HG02623 (cell line): Measurements from ENCODE around the gene UNC5B.
A peak's percentile ranks its signal among the peaks of the same experiment; 100 is the strongest.

Experiments
- ATAC-seq: cut with Tn5 transposase; IDR thresholded peaks from one replicate; pipeline ENCODE4 v1.9.1; 2021; ENCODE audit warnings: moderate library complexity; ENCODE audit not compliant: unreplicated experiment

The UNC5B gene

DNA sequence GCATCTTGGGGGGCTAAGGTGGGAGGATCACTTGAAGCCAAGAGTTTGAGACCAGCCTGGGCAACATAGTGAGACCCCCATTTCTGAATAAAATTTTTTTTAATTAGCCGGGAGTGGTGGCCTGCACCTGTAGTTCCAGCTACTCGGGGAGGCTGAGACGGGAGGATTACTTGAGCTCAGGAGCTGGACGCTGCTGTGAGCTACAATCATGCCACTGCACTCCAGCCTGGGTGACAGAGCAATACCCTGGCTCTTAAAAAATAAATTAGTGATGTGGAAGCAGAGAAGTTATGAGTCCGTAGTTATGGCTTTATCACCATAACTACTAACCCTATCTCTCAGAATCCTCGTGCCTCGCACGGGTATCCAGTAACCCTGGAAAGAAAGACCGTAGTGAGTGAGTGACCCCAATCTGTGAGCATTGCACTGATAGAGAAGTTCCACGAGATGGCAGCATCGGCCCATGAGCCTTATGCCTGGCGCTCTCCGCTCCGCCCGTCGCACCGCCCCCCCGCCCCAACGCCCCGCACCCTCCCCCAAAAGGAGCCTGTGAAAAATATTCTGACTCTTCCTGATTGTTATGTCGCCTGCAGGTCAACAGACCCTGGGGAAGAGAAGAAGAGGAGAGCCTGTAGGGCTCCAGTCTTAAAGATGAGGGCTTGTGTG, 101.8 kb downstream of the UNC5B start:
- no peak for ATAC-seq

DNA sequence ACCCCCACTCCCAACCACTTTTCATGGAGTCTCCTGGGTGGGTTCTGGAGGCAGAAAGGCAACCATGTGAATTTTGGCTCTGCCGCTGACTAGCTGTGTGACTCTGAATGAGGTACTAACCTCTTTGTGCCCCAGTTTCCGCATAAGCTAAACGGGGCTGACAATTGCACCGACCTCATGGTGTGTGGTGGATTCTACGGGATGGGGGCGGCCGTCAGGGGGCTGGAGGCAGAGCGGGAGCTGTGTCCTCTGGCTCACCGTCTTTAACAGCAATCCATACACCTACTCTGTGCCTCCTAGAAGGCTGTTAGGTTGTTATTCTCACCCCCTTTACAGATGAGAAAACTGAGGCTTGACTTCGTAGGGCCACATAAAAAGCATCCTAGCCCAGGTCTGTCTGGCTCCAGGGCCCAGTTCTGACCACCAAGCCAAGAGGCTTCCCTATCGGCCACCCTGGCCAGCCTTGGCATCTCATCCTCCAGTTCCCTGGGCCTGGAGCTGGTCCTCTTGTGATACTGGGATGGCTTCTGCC, 102.4 kb downstream of the UNC5B start:
- ATAC-seq: no peak

- ATAC-seq: no peak
Measured at GRCh38 chr10:71316056-71316785, 103.9 kb downstream of the UNC5B start.

- no peak for ATAC-seq
Measured at GRCh38 chr10:71316786-71317160, 104.4 kb downstream of the UNC5B start.

GRCh38 chr10:71317739-71318138, 105.4 kb downstream of the UNC5B start:
- ATAC-seq: no peak

GRCh38 chr10:71319042-71319799, 106.9 kb downstream of the UNC5B start, which contains the start of gene SLC29A3:
TSS of gene SLC29A3 (plus strand) at chr10:71319259. CDS start at chr10:71319310, 51 bp downstream.
- ATAC-seq: peak; percentile 67

DNA sequence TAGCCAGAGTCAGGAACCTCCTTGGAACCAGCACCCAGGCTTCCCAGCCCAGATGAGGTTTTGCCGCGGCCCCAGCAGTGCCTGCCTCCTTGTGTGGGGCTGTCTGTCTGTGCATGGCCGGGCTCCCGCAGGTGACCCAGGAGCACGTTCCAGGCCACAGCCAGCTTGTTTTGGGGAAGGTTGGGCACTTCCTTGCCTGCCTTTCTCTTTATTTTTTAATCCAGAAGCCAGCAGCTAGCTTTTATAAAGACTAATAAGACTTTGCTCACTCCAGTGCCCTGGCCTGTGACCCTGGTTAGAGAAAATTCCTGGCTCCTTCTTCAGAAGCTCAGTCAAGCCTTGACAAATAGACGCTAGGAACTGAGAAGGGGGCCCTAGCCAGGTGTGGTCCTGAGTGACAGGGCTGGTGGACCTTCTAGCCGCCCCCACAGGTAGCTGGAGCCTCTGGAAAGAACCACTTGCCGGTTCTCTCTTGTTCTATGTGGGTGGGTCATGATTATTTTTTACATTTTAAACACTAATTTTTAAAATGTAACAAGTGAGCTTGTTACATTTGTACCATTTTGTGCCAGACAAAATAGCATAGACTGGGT, 107.5 kb downstream of the UNC5B start:
- ATAC-seq: no peak

- ATAC-seq: no peak
Measured at GRCh38 chr10:71320592-71320991, 108.2 kb downstream of the UNC5B start.

- no peak for ATAC-seq
Measured at GRCh38 chr10:71321386-71321785, 109.0 kb downstream of the UNC5B start.

DNA sequence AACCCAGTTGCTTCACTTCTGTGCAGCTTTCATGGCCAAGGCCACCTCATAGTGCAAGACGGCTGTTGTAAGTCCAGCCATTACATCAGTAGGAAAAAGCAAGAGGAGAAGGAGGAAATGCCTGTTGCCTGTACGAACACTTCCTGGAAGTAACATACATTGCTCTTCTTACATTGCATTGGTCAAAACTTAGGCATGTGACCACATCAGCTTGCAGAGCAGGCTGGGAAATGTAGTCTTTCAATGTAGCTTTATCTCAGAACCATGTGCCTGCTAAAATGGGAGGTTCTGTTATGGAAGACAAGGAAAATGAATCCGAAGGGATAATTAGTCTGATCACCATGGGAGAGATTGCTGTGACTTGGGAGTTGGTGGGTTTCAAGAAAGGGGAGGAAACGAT, 111.0 kb downstream of the UNC5B start:
- no peak for ATAC-seq

DNA sequence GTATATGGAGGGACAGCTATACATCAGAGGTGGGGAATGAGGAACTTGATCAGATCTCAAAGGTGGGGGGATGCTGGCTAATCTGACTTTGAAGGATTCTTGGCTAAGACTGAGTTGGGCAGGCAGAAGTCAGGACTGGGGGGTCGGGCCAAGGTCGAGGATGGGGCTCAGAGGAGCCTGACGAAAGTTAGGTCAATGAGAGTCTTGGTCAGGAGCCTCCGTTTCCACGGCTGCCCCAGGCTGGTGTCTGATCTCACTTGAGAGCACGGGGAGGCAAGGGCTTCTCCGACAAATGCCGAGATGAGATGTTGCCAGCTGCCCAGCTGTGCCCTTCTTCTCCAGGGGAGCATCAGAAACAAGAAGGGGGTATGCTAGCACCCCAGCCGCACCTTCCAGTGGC, 112.4 kb downstream of the UNC5B start:
- ATAC-seq: no peak

DNA sequence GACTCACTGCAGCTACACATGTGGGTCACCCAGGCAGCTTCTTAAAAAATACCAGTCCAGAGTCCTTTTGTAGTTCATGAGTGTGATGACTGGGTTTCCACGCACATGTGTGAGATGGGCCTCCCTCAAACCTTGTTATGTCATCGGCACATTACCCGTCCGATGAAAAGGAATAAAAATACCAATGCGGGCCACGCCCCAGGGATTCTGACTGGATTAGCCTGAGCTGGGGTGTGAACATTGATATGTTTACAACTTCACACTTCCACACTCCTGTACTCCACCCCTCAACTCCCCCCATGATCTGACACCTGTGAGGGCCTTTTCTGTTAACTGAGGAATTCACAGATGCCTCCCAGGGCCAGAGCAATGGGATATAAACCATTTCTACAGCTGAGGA, 112.9 kb downstream of the UNC5B start:
- no peak for ATAC-seq

- ATAC-seq: no peak
Measured at GRCh38 chr10:71326464-71326881, 114.1 kb downstream of the UNC5B start.

- ATAC-seq: no peak
Measured at GRCh38 chr10:71330789-71331404, 118.5 kb downstream of the UNC5B start.

- ATAC-seq: no peak
Measured at GRCh38 chr10:71331736-71332135, 119.4 kb downstream of the UNC5B start.

GRCh38 chr10:71332466-71332865, 120.1 kb downstream of the UNC5B start:
- no peak for ATAC-seq

- ATAC-seq: no peak
Measured at GRCh38 chr10:71333129-71333887, 120.9 kb downstream of the UNC5B start.

GRCh38 chr10:71334221-71334791, 121.9 kb downstream of the UNC5B start:
- no peak for ATAC-seq

- no peak for ATAC-seq
Measured at GRCh38 chr10:71335173-71335708, 122.9 kb downstream of the UNC5B start.
